SH-SY5Y (cell line): ENCODE results near the gene ANXA8.

ENCODE experiments used
- GATA2 ChIP-seq: IDR thresholded peaks from 2 replicates; pipeline ENCODE4 v1.6.1; 2011; ENCODE audit warnings: mild to moderate bottlenecking, low read depth, low read length
- GATA3 ChIP-seq: IDR thresholded peaks from 2 replicates; pipeline ENCODE4 v1.6.1; 2011; ENCODE audit warnings: low read depth, mild to moderate bottlenecking, low read length, moderate library complexity

- TF ChIP-seq GATA3 (no peak), GATA2 (no peak)
Observed at GRCh38 chr10:47440207-47440606, 43.7 kb downstream of the ANXA8 start.
